ENCODE measurements around the gene HNMT.

HNMT gene

GRCh38 chr2:138030459-138030858 lies 66.2 kb downstream of the HNMT start:
- no peak for TF ChIP-seq POLR2AphosphoS5 (IDR thresholded peaks at IDR 0.05; ENCODE audit: low read depth, low read length)
- TF ChIP-seq, protein P1, sequence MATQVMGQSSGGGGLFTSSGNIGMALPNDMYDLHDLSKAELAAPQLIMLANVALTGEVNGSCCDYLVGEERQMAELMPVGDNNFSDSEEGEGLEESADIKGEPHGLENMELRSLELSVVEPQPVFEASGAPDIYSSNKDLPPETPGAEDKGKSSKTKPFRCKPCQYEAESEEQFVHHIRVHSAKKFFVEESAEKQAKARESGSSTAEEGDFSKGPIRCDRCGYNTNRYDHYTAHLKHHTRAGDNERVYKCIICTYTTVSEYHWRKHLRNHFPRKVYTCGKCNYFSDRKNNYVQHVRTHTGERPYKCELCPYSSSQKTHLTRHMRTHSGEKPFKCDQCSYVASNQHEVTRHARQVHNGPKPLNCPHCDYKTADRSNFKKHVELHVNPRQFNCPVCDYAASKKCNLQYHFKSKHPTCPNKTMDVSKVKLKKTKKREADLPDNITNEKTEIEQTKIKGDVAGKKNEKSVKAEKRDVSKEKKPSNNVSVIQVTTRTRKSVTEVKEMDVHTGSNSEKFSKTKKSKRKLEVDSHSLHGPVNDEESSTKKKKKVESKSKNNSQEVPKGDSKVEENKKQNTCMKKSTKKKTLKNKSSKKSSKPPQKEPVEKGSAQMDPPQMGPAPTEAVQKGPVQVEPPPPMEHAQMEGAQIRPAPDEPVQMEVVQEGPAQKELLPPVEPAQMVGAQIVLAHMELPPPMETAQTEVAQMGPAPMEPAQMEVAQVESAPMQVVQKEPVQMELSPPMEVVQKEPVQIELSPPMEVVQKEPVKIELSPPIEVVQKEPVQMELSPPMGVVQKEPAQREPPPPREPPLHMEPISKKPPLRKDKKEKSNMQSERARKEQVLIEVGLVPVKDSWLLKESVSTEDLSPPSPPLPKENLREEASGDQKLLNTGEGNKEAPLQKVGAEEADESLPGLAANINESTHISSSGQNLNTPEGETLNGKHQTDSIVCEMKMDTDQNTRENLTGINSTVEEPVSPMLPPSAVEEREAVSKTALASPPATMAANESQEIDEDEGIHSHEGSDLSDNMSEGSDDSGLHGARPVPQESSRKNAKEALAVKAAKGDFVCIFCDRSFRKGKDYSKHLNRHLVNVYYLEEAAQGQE (IDR thresholded peaks at IDR 0.05; ENCODE audit: insufficient read depth in 1 of 2, low read depth in 2 of 2, low read length in 2 of 2) = no peak
- TF ChIP-seq FOXP2 (optimal IDR thresholded peaks at IDR 0.05; ENCODE audit: borderline replicate concordance, extremely low read depth, extremely low read length, insufficient read depth) = no peak
- no peak for TF ChIP-seq SIN3A (IDR thresholded peaks at IDR 0.05; ENCODE audit: borderline replicate concordance, insufficient read depth, low read length)
- no peak for TF ChIP-seq TAF1 (IDR thresholded peaks at IDR 0.05; ENCODE audit: borderline replicate concordance, insufficient read depth, low read length)

DNA sequence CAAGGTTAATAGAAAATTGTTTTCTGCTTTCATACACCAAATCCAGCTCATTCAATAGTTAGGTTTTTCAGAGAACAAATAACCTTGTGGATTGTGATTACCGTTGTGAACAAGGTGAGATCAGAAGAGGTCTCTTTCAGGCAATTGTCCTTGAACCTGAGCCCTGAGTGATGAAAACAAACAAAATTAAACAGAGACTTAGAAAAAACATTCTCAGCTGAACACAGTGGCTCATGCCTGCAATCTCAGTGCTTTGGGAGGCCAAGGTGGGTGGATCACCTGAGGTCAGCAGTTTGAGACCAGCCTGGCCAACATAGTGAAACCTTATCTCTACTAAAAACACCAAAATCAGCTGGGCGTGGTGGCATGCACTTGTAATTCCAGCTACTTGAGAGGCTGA lies 68.1 kb downstream of the HNMT start:
- no peak for TF ChIP-seq POLR2AphosphoS5 (IDR thresholded peaks at IDR 0.05; ENCODE audit: low read depth, low read length)
- no peak for TF ChIP-seq SIN3A (IDR thresholded peaks at IDR 0.05; ENCODE audit: borderline replicate concordance, insufficient read depth, low read length)
- TF ChIP-seq, protein P1 (IDR thresholded peaks at IDR 0.05; ENCODE audit: insufficient read depth in 1 of 2, low read depth in 2 of 2, low read length in 2 of 2) = no peak
- no peak for TF ChIP-seq TAF1 (IDR thresholded peaks at IDR 0.05; ENCODE audit: borderline replicate concordance, insufficient read depth, low read length)
- no peak for TF ChIP-seq FOXP2 (optimal IDR thresholded peaks at IDR 0.05; ENCODE audit: borderline replicate concordance, extremely low read depth, extremely low read length, insufficient read depth)

DNA sequence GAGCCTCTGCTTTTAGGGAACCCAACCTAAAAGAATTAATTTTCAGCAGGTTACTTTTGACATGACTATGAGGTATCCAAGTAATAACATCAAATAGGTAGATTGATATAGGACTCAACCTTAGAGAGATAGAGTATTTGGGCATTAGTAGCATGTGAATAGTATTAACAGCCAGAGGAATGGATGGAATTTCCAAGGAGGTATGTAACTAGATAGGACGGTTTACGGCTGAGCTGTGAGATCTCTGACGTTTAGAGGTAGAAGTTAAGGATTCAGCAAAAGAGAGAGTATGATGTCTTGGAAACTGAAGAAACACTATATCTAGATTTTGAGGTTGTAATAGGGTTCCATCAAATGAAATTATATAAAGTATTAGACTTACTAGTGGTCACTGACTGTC lies 70.3 kb downstream of the HNMT start:
- TF ChIP-seq, protein P1 (IDR thresholded peaks at IDR 0.05; ENCODE audit: insufficient read depth in 1 of 2, low read depth in 2 of 2, low read length in 2 of 2) = no peak
- TF ChIP-seq POLR2AphosphoS5 (IDR thresholded peaks at IDR 0.05; ENCODE audit: low read depth, low read length) = no peak
- no peak for TF ChIP-seq FOXP2 (optimal IDR thresholded peaks at IDR 0.05; ENCODE audit: borderline replicate concordance, extremely low read depth, extremely low read length, insufficient read depth)
- no peak for TF ChIP-seq TAF1 (IDR thresholded peaks at IDR 0.05; ENCODE audit: borderline replicate concordance, insufficient read depth, low read length)
- no peak for TF ChIP-seq SIN3A (IDR thresholded peaks at IDR 0.05; ENCODE audit: borderline replicate concordance, insufficient read depth, low read length)

GRCh38 chr2:138035608-138036217 lies 71.4 kb downstream of the HNMT start:
- TF ChIP-seq, protein P1 (IDR thresholded peaks at IDR 0.05; ENCODE audit: insufficient read depth in 1 of 2, low read depth in 2 of 2, low read length in 2 of 2) = no peak
- TF ChIP-seq POLR2AphosphoS5 (IDR thresholded peaks at IDR 0.05; ENCODE audit: low read depth, low read length) (no peak), SIN3A (IDR thresholded peaks at IDR 0.05; ENCODE audit: borderline replicate concordance, insufficient read depth, low read length) (no peak), TAF1 (IDR thresholded peaks at IDR 0.05; ENCODE audit: borderline replicate concordance, insufficient read depth, low read length) (no peak), FOXP2 (optimal IDR thresholded peaks at IDR 0.05; ENCODE audit: borderline replicate concordance, extremely low read depth, extremely low read length, insufficient read depth) (no peak)
